ENCODE data around the gene SLC15A3. TPM values are rescaled to one million over a fixed set of nuclear protein-coding genes. Genes with fewer than 3 reads are reported as not detected.

SLC15A3 gene
- total and polyA plus RNA-seq, 3 donors from 2014 or later = 8.0 to 24.4 (median 9.3) TPM

- no peak for DNase-seq
- no peaks in the 10 kb centered on the region for H3K27me3 ChIP-seq
- no peak overlapping the region for H3K27ac ChIP-seq
- H3K36me3 ChIP-seq (ENCODE audit: low read depth, missing control alignments) = no peaks in the 10 kb centered on the region
- intact Hi-C loops (cut with DNase I; ENCODE audit: low total_unique reads) = no loop called here
- H3K4me1 ChIP-seq = peaks cover 25% of the 10 kb centered on the region
- no peak for TF ChIP-seq POLR2A (IDR thresholded peaks at IDR 0.05)
- TF ChIP-seq, protein P1, sequence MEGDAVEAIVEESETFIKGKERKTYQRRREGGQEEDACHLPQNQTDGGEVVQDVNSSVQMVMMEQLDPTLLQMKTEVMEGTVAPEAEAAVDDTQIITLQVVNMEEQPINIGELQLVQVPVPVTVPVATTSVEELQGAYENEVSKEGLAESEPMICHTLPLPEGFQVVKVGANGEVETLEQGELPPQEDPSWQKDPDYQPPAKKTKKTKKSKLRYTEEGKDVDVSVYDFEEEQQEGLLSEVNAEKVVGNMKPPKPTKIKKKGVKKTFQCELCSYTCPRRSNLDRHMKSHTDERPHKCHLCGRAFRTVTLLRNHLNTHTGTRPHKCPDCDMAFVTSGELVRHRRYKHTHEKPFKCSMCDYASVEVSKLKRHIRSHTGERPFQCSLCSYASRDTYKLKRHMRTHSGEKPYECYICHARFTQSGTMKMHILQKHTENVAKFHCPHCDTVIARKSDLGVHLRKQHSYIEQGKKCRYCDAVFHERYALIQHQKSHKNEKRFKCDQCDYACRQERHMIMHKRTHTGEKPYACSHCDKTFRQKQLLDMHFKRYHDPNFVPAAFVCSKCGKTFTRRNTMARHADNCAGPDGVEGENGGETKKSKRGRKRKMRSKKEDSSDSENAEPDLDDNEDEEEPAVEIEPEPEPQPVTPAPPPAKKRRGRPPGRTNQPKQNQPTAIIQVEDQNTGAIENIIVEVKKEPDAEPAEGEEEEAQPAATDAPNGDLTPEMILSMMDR (IDR thresholded peaks at IDR 0.05) = no peak
- 61 to 75% methylated on average over 2 of the region's 2 CpGs for WGBS, 2 donors
- H3K9me3 ChIP-seq = no peaks in the 10 kb centered on the region
- no peak overlapping the region for H3K4me3 ChIP-seq
Observed at GRCh38 chr11:60918939-60919265, 33.1 kb downstream of the SLC15A3 start.

DNA sequence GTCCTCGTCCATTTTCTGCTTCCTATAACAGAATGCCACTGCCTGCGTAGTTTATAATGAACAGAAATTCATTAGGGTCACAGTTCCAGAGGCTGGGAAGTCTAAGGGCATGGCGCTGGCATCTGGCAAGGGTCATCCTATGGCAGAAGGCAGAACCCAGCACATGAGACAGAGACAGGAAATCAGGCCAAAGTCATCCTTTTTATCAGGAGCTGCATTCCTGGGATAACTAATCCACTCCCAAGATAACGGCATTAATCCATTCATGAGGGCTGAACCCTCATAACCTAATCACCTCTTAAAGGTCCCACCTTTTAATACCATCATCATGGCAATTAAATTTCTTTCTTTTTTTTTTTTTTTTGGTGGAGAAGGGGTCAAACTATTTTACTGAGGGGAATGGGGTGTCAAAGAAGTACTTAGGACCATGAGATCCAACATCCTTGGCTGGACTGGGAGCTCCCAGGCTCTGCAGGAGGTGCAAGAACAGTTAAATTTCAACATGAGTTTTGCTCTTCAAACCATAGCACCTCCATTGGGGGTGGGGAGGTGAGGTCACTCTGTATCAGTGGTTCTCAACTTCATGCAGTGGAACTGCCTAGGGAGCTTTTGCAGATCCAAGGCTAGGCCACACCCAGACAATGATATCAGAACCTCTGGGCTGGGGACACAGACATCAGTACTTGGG, 33.6 kb downstream of the SLC15A3 start:
- 82 to 85% methylated on average over 4 of the region's 4 CpGs for WGBS, 2 donors

GRCh38 chr11:60917267-60917666, 34.7 kb downstream of the SLC15A3 start:
- Histone ChIP-seq H3K27ac (no peak overlapping the region), H3K4me1 (peaks cover 29% of the 10 kb centered on the region), H3K36me3 (ENCODE audit: low read depth, missing control alignments) (no peaks in the 10 kb centered on the region), H3K27me3 (no peaks in the 10 kb centered on the region), H3K4me3 (no peak overlapping the region), H3K9me3 (no peaks in the 10 kb centered on the region)
- WGBS, 2 donors = 91 to 100% methylated on average over 1 of the region's 1 CpG
- TF ChIP-seq, protein P1 (IDR thresholded peaks at IDR 0.05) = no peak
- TF ChIP-seq POLR2A (IDR thresholded peaks at IDR 0.05) = no peak
- no peak for DNase-seq
- intact Hi-C loops (cut with DNase I; ENCODE audit: low total_unique reads) = no loop called here

More for the DNA sequence above, 33.6 kb downstream of the SLC15A3 start:
- H3K27ac ChIP-seq = no peak overlapping the region
- DNase-seq = no peak
- no peaks in the 10 kb centered on the region for H3K36me3 ChIP-seq (ENCODE audit: low read depth, missing control alignments)
- H3K27me3 ChIP-seq = no peaks in the 10 kb centered on the region
- H3K4me1 ChIP-seq = peaks cover 23% of the 10 kb centered on the region
- H3K4me3 ChIP-seq = no peak overlapping the region
- intact Hi-C loops (cut with DNase I; ENCODE audit: low total_unique reads) = no loop called here
- no peaks in the 10 kb centered on the region for H3K9me3 ChIP-seq
- TF ChIP-seq POLR2A (IDR thresholded peaks at IDR 0.05) = no peak
- TF ChIP-seq, protein P1 (IDR thresholded peaks at IDR 0.05) = no peak

DNA sequence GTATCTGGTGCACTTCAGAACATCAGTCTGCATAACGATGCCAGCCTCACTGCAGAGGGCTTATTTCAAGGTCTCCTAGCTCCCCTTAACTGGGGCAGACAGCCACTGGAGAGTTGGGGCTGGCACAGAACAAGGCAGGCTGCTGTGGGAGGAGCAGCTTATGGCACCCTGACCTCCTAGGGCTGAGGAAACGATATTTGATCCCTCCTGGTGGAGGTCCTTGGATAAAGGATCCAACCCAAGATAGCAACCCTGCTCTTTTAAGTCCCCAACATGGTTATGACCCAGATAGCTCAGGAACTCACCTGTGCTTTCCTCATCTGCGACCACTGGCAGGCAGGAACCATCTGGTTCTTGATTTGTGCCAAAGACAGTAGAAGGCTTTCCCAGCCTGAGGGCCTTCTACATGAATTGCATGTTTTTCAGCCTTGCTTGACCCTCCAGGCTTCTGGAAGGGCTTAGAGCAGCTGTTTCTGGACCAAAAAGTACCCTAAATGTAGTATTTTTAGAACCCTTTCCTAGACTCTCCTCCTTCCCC, 35.2 kb downstream of the SLC15A3 start:
- no peak for DNase-seq

More for the DNA sequence above, 35.2 kb downstream of the SLC15A3 start:
- H3K4me1 ChIP-seq = peaks cover 29% of the 10 kb centered on the region
- intact Hi-C loops (cut with DNase I; ENCODE audit: low total_unique reads) = no loop called here
- H3K4me3 ChIP-seq = no peak overlapping the region
- no peaks in the 10 kb centered on the region for H3K9me3 ChIP-seq
- WGBS, 2 donors = 56 to 68% methylated on average over 3 of the region's 3 CpGs
- TF ChIP-seq, protein P1 (IDR thresholded peaks at IDR 0.05) = no peak
- no peak for TF ChIP-seq POLR2A (IDR thresholded peaks at IDR 0.05)
- no peaks in the 10 kb centered on the region for H3K36me3 ChIP-seq (ENCODE audit: low read depth, missing control alignments)
- no peak overlapping the region for H3K27ac ChIP-seq
- no peaks in the 10 kb centered on the region for H3K27me3 ChIP-seq
